Posterior cingulate gyrus (tissue), 11 donors: ENCODE data around the gene SF3A1.
"Not testable (repeated sequence)": the region's sequence is repeated elsewhere in the genome, so short reads cannot be mapped to it uniquely, and the experiment has no call there.

Experiments
- DNase-seq, 10 donors: peaks; one replicate each; pipeline versions ENCODE4 v3.0.0 to v3.0.0-alpha.2; 2020 to 2021; ENCODE audit warnings: mixed read lengths in 3 of 10
- intact Hi-C: fragments of 100-400 bp; cut with DNase I; formaldehyde crosslinking; loops from one replicate; pipeline ENCODE4 v1.15.1; 2023

SF3A1 gene

DNA sequence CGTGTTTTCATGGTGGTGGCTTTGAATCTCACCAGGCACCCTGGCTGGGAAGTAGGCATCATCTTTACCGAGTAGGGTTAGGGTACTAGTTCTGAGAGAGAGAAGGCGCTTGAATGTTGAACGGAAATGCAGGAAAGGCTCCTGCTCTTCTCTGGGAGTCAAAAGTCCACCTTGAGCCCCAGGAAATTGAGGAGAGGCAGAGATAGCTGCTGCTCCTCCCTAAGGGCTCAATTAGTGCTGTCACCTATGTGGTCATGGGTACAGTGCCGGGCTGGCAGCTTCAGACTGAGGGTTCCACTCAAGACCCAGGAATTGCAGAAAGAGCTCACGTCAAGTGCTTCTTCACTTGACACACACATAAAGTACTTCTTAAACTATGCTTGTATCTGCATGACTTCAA lies 1.8 kb upstream of the SF3A1 start:
- intact Hi-C loops, result no loop called here
- peak in 3 of 10 donors; percentile 11 to 24 (median 12) for DNase-seq

DNA sequence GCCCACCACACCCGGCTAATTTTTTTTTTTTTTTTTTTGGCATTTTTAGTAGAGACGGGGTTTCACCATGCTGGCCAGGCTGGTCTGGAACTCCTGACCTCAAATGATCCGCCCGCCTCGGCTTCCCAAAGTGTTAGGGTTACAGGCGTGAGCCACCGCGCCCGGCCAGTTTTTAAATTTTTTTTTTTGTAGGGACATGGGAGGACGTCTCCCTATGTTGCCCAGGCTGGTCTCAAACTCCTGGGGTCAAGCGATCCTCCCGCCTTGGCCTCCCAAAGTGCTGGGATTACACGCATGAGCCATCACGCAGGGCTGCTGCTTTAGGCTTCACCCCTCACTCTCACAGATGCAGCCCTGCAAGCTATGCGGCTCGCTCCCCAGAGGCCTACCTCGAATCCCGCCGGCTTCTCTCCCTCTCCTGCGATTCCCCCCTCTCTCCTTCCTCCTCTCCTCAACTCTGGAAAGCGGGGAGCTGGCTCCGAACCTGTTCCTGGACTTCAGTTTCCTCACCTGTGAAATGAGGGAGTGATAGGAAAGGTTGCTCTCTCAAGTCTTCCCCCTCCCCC lies 1.0 kb upstream of the SF3A1 start:
- intact Hi-C loops, result no loop called here

DNA sequence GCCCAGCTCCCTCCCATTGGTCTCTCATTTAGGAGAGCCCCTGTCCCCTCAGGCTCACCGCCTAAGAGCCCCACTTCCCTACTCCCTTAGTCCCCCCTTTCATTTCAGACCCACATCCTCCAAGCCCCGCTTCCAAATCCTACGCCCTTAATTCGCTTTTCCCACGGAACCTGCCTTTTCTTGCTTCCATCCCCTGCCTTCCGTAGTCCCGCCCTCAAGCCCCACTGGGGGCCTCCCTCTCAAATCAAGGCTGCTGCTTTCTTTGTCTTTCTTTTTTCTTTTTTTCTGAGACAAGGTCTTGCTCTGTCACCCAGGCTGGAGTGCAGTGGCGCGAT lies 509 bp upstream of the SF3A1 start:
- no peak for DNase-seq
- intact Hi-C loops, result no loop called here

More for the DNA sequence above, 1.0 kb upstream of the SF3A1 start:
- peak in 3 of 10 donors; percentile 68 to 82 (median 76) for DNase-seq

DNA sequence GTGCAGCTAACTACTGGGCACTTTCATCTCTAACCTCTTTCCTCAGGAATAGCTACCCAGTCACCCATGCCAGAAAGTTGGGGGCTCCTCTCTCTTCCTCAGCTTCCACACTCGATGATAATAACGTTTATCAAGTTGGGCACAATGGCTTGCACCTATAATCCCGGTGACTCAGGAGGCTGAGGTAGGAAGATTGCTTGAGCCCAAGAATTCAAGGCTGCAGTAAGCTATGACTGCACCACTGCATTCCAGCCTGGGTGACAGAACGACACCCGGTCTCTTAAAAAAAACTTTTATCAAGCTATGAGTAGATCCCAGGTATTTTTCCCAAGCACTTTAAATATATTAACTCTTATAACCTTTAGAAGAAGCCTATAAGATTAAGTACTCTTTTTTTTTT lies 2.0 kb downstream of the SF3A1 start:
- DNase-seq, result no peak
- intact Hi-C loops, result no loop called here

DNA sequence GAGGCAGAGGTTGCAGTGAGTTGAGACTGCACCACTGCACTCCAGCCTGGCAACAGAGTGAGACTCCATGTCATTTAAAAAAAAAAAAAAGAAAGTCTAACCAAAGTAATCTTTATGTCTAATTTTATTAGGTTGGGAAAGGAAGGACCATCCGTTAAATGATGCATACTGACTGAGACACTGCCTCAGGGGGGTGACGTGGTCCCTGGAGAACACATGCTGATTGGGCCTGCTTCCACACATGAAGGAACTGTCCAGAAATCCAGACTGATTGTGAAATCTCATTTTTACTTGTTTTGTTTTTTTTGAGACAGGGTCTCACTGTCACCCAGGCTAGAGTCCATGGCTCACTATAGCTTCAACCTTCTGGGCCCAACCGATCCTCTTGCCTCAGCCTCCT lies 5.5 kb downstream of the SF3A1 start:
- DNase-seq, result peak in 2 of 10 donors; percentile 12 to 18
- intact Hi-C loops, result no loop called here

DNA sequence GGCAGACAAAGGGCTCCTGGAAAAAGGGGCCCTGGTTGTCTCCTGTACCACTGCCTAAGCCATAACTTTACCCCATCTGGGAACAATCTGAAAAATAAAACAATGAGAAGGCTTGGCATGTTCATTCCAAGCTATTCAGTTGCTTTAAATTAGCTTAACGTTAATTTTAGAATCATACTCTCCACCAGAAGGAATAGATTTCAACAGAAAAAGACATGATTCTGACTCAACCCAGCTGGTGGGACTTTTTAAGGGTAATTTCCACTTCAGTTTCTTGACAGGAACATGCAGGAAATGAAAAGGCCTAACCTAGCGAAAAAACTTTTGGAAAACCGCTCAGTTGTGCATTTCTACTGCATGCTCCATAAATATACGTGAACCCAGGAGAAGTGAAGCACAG lies 7.9 kb downstream of the SF3A1 start:
- intact Hi-C loops, result no loop called here
- DNase-seq, result peak in 1 of 10 donors; percentile 14

DNA sequence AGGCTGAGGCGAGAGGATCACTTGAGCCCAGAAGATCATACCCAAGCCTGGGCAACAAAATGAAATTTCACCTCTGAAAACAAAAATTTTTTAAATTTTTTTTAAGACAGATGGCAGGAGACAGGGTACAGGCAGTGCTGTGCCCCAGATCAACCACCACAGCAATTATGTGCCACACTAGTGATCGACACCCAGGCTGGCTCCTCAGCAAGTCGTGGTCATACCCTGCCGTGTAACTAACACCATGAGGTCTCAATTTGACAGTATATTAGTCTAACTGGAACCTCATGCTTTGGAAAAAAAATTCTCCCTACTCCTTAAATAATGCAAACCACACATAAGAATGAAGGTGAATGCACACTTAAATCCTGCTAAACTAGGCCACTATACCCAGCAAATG lies 8.3 kb downstream of the SF3A1 start:
- peak in 2 of 10 donors; percentile 5 to 29 for DNase-seq
- intact Hi-C loops, result no loop called here

DNA sequence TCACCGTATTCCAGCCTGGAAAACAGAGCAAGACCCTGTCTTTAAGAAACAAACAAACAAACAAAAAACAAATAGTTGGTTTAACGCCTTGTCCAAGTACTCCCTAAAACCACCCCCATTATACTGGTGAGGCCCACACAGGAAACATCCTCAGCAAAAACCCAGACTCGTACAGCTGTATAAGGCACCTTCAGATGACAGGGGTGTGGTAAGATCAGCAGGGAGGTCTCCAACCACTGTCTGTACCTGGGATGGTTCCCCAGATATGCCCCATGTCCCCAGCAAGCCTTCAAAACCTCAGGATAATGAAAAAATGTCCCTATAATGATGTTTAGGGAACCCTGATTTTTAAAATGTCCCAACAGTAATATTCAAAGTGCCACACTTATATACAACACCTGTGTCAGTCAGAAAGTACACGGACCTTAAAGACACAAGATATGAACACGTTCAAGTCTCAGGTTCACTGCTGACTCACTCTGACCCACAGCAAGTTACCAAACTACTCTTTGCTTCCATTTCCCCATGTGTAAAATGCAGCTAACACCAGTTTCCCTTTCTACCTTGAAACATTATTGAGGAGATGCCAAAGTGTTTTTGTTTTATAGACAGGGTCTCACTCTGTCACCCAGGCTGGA lies 9.3 kb downstream of the SF3A1 start:
- intact Hi-C loops, result no loop called here
- DNase-seq, result no peak

DNA sequence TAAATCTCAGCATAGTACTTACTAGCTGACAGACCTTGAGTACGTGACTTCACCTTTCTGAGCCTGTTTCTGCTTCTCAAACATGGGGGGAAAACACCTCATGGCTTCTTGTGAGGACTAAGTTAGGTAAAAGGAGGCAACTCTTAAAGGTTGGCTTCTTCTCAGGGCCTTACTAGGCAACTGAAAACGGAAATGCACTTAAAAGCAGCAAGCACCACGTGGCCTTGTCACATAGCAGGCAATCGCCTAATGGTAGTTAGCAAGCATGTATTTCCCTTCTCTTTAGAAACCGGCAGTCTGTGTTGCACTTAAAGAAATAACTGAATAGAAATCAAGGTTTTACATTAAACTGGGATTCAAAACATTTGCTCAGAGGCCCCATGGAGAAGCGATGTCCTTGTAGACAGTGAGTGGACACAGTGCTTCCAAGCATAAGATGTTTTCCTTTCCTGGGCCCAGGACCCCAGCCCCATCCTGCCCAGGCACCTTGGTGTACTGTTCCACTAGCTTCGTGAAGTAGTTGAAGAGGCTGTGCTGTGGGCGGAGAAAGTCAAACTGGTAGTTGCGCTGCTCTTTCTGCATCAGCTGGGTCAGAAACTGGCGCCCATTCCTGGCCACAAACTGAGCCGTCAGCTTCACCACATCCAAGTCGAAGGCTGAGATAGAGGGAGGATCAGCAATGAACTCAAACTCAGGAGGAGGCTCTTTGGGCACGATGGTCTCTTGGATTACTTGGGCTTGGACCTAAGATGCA lies 12.1 kb downstream of the SF3A1 start:
- DNase-seq, result peak in 2 of 10 donors; percentile 6 to 62
- intact Hi-C loops, result no loop called here

DNA sequence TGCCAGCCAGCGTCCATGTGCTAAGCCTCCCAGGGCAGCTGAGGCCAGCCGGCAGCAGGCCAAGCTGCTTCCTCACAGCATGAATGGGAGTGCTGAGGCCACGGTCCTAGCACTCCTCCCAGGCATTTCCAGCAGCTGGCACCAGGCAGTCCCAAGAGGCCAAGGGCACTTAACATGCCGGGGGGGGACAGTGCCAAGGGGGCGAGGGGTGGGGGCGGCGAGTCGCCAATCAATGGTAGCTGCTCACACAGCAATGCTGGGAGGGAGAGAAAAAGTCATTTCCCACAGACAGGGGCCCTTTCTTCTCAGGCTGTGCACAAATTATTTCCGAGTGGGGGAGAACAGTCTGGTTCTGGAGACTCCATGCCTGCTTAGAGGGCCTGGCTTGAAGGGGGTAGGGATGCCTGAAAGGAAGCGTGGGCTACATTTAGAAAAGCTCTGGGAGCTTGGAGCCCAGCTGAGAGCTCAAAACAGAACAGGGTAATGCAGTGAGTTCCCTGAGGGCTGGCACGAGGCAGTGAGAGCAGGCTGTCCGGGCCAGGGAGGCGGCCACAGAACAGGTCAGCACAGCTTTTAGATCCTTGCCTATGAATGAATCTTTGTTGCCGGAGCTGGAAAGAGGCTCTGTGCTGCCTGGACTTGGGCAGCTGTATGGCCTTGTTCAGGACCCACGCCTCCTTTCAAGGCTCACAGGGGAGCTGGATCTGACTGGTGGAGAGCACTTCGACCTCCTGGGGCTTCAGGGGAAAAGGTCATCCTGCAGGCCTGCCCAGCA lies 15.6 kb downstream of the SF3A1 start:
- intact Hi-C loops, result no loop called here
- peak; percentile 42 to 94 (median 72) for DNase-seq

DNA sequence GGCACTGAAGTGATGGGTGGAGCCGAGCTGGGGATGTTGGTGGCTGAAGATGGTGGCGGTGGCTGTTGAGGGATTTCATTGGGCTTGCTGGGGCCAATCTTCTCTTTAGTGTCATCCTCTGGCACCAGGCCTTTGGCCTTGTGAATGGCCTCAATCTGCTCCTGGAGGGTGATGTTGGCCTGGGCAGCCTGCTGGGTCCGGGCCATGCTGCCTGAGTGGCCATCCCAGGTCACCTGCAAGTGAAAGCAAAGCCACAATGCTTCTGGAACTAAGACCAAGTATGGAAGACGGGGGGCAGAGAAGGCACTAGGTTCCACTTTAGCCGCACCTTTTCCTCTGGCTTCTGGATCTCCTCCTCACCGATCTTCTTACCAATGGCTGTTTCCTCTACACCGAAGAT lies 17.9 kb downstream of the SF3A1 start:
- intact Hi-C loops, result no loop called here
- DNase-seq, result peak in 2 of 10 donors; percentile 49 to 57

DNA sequence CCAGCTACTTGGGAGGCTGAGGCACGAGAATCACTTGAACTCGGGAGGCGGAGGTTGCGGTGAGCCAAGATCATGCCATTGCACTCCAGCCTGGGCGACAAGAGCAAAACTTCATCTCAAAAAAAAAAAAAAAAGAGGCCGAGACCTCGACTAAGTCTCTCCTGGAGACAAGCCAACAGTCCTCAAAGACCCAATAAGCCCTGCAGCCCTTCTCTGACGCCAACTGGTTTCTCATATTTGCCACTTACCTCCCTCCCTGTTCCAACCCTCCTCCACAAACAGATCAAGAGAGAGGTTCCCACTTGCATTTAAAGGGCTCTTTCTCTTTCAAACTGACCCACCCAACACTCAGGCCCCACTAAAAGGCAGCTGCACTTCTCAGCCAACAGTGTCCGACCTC lies 18.4 kb downstream of the SF3A1 start:
- DNase-seq, result peak in 1 of 10 donors; percentile 15
- intact Hi-C loops, result not testable (repeated sequence)

DNA sequence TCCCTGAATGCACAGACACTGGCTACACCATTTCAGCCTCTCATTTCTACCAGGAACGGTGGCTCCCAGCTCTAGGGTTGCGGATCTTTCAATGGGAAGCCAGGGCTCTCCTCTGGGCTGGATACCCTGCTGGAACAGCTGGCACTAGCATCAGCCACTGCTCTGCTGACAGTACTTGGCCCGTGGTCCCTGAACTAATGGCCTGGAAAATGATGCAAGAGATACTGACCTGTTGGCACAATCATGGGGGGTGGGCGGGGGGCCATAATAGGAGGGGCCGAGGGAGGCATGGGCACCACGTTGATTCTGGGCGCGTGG lies 19.3 kb downstream of the SF3A1 start:
- intact Hi-C loops, result no loop called here

DNA sequence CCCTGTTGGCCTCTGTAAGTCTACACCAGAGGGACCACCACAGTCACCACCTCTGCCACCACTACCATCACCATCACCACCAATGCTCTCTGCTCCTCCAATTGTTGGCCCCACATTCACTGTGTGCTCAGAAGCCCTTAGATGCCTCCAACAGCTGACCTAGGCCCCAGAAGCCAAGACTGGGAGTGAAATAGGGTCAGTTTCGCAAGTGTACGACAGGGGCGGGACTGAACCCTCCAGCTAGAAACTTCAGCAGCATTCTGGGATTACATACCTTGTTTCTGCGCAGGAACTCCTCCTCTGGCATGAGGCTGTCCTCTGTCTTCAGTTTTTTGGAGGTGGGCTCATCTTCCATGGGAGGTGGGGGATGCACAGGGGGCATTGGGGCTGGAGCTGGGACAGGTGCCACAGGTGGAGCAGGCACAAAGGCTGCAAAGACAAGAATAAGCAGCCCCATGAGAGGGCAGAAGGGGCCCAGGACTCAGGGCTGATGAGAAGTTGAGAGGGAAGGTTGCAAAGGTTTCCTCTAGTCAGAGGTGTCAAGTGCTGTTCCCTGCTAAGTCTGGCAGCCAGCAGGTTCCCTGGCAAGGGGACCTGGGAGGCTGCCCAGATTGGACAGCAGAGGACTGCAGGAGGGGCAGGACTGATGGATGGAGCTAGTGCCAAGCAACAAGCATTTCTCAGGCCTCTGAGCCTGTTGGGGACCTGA lies 19.8 kb downstream of the SF3A1 start:
- intact Hi-C loops, result no loop called here
- DNase-seq, result peak in 5 of 10 donors; percentile 22 to 80 (median 32)

More for the DNA sequence above, 19.3 kb downstream of the SF3A1 start:
- peak in 1 of 10 donors; percentile 38 for DNase-seq

DNA sequence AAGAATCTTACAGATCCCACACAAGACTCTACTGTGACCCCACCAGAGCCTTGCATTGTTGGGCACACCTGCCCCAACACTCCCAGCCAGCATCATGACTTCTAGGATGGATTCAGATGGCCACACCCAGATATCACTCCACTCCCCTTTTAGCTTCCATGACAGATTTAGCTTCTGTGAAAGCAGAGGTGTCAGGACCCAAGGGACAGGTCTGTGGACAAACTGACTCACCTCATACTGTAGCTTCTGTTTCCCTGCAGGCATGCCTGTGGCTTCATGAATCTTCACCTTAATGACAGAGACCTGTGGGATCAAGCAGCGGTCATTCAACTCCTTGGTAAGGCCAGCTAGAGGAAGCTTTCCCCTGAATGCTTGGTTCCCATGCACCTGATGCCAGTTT lies 21.5 kb downstream of the SF3A1 start:
- intact Hi-C loops, result no loop called here
- DNase-seq, result no peak

DNA sequence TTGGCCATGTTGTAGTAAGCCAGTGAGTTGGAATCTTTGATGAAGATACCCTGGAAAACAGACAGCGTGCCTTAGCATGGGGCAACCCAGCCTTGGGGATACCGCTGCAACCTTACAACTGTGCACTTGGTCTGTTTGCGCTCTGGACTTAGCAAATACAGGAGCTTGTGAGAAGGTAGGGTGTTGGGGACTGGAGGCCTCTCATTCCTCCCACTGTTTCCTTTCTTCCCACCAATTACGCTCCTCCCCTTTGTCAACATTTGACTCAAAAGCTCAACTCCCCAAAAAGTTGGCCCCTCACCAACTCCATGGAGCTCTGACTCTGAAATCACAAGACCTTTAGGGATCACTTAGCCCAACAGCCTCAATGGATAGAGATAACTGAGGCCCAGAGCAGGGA lies 22.0 kb downstream of the SF3A1 start:
- intact Hi-C loops, result no loop called here
- DNase-seq, result peak in 2 of 10 donors; percentile 6 to 8

DNA sequence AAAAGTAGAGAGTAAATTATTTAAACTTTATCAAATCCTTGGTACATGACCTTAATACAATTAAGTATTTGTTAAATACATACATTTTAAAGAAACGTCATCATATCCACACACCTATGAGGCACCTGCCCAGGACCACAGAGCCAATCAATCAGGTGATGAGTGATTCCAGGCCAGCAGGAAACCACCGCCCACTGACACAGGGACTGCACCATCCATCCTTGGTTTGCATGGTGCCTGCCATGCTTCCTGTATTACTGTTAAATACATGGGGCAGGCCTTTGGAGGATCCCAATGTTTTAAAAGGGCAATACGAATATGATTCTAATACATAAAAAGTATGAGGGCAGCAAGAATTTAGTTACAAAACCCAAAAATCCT lies 23.0 kb downstream of the SF3A1 start:
- intact Hi-C loops, result no loop called here
- DNase-seq, result peak in 2 of 10 donors; percentile 14 to 50

DNA sequence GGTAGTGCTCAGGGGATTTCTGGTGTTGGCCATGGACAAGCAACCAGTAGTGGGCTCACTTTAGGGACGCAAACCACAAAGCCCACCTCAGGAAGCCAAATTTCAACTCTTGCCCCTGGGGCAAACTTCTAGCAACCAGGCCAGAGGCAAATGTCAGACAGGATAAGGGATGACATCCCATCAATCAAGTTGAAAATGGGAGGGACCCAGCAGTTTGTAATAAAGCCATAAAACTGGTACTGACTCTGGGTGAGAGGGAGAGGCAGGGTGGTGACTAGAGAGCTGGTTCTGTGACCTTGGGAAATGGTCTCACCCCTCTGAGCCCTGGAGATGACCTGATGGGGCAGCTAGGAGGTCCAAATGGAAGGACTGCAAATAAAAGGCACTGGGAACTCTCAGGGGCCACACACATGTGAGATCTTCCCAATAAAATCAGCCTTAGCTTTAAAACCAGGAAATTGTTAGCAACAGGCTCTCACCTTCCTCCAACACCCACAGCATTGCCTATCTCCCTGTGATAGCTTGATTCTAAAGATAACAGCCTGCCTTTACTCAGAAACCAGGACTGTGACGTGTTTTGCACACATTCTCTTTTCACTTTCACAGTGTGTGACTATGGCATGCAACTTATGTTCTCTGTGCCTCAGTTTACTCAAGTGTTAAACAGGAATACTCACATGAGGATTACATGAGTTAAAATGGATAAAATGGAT lies 23.5 kb downstream of the SF3A1 start:
- intact Hi-C loops, result no loop called here

DNA sequence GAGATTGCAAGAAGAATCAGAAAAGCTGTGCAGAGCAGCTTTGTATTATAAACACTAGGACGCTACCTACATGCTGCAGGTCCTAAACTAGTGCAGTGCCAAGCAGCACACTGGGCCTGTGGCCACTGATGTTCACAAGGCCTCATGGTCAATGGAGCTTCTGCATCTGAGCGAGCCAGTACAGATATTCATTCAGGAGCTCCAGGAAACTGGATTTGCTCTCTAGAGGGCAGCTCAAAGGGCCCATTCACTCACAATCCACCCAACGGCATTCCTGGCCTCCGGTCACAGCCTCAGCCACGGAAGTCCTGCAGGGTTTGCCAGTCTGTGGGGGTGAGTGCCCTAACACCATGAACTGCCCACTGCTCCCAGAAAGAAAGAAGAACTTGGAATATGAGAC lies 24.1 kb downstream of the SF3A1 start:
- DNase-seq, result peak in 9 of 10 donors; percentile 19 to 84 (median 34)
- intact Hi-C loops, result no loop called here

More for the DNA sequence above, 23.5 kb downstream of the SF3A1 start:
- DNase-seq, result peak in 2 of 10 donors; percentile 2 to 3
